Stimulated activated CD4-positive, alpha-beta T cell treated with anti-CD3 and anti-CD28 coated beads, Interleukin-15, amount 100 ng/mL, for 48 hours (primary cell): ENCODE data around the gene GALNT3.

Experiments
- DNase-seq, 2 donors: peaks; one replicate each; pipeline ENCODE4 v3.0.0-alpha.2; 2020; ENCODE audit warnings: low read depth in 2 of 2

The GALNT3 gene

DNA sequence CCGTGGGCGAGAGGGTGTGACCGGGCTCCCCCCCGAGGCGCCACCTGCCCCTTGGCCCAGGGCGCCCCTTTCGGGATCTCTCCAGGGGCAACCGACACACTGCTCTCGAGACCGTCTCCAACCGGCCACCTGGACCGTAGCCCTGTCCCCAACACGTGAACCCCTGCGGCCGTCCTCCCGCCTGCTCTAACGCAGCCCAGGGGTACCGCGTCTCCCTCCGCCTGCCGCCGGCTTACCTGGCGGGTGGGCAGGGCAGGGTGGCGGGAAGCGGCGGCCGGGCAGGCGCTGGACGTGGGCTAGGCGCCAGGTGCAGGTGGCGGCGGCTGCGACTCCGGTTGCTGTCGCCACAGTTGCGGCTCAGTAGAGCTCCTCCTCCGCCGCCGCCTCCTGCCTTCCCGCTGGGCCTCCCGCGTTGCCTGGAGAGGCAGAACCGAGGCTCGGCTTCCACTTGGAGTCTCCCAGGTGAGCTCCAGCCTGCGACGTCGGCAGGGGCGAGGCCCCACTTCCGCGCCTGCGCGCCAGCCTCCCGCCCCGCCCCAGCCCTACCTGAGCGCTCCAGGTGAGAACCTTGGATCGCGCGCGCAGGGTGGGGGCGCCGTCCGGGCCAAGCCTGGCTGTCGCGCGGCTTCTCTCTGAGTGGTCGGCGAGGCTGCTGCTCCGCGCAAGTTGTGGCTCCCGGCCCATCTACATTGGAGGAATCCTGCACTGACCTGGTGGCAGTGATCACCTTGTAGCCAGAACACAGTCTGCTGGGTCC lies at the start of gene GALNT3:
TSS of gene GALNT3 (minus strand) at position 469 of the 757 bp plus-strand sequence. CDS start 23,547 bp downstream, outside the sequence.
- peak in 1 of 2 donors; percentile 17 for DNase-seq

DNA sequence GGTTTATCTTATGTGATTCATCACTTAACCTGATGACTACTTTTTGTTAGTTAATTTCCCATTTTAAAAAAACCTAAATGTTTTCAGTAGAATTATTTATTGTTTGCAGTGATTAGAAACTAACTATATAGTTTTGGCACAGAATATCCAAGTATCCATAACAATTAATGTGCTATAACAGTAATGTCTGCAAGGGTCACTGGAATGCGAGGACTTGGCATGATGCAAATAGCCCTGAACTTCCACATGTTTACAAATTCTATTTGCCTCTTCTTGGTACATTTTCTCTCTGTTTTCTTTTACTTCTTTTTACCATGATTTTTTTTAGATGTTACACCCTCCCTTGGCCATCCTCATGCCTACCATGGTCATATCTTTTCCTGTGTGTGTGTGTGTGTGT lies 49.3 kb upstream of the GALNT3 start:
- DNase-seq, result no peak

DNA sequence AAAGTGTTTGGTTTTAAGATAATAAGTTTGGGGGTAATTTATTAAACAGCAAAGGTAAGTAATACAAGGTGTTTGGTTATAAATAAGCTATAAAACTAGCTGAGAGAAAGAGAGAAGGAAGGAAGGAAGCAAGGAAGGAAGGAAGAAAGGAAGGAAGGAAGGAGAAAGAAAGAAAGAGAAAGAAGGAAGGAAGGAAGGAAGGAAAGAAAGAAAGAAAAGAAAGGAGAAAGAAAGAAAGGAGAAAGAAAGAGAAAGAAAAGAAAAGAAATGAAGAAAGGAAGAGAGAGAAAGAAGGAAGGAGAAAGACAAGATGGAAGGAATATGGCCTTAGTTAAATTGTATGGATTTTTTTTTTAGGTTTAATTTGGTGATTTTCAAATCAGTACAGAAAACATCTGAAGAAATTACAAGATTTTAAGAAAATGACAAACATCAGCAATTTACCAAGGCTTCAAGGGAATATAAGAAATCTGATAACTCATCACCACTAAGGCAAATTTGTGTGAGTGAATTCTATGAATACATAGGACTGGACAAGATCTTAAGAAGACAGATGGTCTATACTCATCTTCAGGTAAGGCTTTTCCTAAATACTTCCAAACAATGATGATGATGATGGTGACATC lies 46.4 kb upstream of the GALNT3 start:
- no peak for DNase-seq

DNA sequence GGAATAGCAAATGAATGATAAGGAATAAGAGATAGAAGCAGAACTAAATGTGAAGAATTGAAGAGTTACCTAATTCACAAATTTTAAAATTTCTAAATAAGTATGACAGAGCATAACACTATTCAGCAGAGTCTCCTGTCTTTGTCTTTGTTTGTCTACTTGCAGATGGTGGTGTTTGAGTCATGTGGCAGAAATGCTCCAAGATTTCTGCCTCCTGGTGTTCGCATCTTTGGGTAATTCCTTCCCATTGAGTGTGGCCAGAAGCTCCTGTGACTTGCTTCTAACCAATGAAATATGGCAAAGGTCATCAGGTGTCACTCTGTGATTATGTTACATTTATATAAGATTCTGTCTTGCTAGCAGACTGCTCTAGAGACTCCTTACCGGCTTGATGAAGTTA lies 45.6 kb upstream of the GALNT3 start:
- no peak for DNase-seq

DNA sequence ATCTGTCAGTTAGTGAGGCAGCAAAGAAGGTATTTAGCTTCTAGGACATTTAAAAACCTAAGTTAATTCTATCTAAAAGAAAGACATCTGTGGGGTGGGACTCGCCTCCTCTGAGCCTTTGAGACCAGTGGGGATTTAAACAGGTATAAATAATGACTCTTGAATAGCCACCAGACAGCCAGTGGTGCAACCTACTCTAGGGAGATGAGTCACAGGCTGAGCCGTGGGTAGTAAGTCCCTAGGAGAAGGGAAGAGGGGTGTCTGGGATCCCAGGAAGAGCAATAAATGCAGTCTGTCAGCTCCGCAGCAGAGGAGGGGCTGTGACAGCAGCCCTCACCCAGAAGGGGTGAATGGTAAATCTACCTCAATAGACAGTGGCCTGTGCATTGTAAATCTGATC lies 43.1 kb upstream of the GALNT3 start:
- DNase-seq, result no peak

DNA sequence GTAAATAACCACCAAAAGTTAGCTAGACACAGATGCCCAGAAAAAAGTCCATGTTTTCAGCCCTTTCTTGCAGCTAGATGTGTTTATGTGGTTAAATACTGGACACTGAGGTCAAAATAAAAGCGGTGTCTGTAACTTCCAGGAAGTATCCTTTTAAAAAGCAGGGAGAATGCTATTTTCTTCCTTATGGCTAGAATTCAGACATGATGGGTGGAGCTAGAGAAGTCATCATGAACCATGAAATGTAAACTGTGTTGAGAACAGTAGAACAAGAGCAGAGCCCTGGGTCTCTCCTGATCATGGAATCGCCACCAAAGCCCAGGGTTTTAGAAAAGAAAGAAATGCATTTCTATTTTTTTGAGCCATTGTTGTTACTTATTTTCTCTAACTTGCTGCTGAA lies 41.3 kb upstream of the GALNT3 start:
- DNase-seq, result no peak

DNA sequence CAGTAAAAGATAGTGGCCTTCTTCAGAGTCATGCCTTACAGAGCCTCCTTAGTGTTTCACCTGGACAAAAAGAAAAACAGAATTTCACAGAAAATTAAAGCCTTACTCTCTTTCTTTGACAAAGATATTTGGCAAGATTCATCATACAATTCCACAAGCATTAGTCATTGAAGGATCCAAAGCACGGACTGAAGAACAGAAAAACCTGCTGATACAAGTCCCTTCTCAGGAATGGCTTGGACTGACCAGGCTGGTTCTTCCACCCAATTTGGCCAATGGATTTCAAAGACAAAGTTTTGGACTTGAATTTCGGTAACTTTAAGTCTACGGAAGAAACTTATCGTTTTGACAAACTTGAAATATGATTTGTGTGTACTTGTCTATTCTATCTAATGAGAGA lies 39.1 kb upstream of the GALNT3 start:
- DNase-seq, result no peak

DNA sequence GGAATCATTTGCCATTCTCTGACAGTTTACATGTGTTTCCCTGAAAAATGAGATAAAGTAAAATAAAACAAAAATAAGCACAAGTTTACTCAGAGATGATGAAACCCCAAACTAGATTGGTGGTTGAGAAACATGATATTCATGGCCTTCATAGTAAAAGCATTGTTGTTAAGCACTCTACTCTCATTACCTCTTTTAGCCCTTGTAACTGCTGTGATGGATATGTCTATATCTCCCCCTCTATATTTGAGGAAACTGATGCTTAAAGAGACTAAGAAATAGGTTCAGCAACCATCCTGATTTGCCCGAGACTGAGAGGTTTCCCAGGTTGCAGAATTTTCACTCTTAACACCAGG lies 33.9 kb upstream of the GALNT3 start:
- no peak for DNase-seq

DNA sequence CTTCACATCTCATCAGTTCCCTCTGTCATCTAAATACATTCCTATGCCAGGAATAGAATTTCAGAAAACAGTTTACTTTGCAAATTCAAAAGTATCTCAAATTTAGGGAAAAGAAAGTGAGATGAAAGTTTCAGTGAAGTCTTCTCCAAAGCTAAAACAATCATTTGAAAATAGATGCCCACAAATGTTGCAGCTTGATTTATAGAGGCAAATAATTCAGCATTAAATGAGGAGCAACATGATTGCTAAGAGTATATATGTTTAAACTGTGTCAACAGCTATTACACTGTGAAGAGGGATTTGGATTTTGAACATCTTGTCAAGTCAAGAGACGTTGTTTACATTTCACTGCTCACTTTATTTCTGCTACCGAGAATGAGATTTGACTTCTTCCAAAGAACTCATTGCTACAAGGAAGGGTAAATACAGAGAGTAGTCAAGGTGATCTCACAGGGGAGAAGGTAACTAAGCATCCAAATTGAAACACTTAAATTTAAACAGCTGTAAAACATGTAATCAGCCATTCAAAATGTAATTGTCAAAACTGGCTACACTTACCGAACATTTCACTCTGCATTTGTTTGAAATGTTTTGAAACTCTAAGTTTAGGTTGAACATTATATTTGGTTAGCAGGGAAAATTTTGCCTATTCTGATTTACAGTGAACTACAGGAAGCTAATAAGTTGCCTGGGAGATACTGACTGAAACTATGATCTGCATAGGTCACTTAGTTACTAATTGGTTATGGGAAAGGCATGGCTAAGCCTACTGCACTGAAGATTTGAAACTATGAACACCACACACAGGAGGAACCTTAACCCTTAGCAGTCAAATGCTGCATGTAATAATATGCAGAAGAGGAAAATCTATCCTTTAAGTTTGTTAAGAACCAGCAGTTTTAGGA lies 33.2 kb upstream of the GALNT3 start:
- DNase-seq, result no peak

DNA sequence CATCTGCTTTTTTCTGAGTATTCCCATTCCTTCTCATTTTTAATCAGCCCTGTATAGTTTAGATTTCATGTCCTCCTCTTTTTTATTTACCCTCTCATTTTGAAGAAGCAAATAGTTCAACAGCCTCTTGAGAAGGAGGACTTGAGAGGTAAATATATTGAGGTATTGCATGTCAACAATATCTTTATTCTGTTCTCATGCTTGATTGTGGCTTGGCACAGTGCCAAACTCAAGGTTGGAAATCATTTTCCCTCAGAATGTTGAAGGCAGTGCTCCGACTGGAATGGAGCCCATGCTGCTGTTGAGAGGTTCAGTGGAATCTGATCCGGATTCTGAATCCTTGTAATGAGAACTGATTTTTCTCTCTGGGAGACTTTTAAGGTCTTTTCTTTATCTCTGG lies 31.0 kb upstream of the GALNT3 start:
- no peak for DNase-seq

DNA sequence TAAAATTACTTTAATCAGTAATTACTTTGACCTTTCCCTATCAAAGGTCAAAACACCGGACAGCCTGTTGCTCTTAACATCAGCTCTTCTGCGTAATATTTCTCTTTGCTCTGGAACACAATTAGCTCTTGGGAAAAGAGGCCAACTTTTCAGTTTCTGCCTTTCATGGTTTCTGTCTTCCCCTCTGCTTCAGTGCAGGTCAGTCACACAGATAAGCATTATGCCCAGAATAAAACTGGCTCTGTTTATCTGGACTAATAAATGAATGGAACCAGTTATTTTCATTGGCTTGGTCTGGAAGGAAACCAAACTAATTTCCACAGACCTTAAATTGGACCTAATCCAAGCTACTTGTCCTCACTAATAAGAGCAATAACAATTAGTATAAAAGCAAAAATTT lies 26.2 kb upstream of the GALNT3 start:
- no peak for DNase-seq

DNA sequence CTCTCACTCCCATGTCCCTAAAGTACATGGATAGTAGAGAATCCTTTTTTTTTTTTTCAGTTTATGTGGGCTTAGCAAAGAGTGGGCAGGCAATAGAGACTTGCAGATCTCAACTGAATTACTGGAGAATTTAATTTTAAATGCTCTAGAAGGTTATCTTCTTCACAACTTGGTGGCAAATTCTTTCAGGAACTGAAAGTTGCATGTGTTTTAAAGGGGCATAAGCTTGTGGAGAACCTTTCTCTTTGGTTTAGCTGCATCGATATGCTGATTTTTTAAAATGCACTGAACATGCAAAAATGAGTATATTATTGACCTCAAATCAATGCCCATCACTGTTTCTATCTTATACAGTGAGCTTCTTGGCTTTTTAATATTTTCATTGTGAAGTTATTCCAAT lies 24.9 kb upstream of the GALNT3 start:
- DNase-seq, result no peak

DNA sequence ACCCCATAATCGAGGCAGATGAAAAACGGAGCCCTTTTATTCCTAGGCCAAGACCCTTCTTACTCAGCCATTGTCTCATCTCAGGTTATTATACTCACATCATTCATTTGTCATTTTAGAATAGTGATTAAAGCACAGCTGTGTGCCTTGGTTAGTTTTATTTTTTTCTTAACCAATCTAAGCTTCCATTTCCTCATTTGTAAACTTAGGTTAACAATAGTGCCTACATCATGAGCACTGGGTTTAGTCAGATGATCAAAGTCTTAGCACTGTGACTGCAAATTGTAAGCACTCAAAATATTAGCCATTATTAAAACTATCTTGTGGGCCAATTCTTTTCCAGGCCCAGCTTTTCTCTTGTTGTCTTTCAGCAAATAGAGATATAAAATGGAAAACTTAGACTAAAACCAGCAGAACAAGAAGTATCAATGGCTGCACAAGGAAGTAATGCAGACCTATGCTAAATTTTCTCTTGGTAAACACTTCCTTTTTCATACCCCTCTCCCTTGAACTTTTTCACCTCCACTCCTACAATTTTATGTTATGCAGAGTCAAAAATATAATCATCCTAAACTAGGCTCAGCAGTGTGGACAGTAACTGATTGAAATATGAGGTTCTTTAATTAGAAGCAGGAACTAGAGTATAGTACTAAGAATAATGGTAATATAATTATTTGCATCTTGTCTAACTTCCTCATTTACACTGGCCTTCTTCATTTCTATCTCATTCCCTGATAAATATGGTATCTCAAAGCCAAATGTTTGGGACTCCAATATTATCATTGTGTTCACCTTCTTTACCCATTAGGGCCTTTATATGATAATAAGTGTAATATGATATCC lies 21.5 kb upstream of the GALNT3 start:
- no peak for DNase-seq

DNA sequence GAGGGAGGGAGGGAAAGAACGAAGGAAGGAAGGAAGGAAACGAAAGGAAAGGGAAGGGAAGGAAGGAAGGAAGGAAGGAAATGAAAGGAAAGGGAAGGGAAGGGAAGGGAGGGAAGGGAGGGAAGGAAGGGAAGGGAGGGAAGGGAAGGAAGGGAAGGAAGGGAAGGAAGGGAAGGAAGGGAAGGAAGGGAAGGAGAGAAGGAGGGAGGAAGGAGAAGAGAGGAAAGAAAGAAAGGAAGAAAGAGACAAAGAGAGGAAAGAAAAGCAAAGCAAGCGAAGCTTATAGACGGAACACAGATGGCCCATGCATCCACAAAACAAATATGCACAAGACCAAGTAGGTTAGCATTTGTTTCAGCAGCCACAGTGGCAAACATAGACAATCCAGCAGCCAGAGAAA lies 20.4 kb upstream of the GALNT3 start:
- DNase-seq, result no peak

DNA sequence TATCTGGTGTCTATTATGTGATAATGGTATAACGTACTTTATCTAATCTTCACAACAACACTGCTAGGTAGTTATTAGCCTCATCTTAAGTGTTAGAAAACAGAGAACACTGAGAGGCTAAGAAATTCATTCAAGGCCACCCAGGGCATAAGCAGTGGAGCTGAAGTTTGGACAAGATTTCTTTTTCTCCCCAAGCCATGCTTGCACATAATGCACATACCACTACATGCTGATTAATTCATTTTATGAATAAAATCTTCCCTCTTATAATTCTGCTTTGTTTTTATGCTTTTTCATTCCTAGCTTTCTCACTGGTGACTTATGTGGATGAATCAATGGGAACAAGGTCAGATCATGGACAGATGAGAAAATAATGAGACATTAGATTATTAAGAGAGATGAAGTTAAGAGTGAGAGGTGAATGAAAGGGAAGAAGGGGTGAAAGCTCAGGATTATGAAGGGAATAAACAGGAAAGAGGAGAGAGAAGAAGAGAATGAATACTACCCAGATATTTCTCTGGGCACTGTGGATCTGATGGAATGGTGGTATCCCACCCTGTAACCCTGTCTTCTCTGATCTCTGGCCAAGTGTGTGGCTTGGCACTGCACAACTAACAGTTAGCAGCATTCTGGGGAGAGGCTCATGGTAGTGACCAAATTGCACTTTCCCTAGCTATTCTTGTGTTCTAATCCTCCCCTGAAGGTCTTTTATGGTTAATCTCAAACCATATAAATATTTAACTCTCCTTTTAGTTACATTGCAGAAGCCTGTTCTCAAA lies 17.7 kb upstream of the GALNT3 start:
- no peak for DNase-seq

DNA sequence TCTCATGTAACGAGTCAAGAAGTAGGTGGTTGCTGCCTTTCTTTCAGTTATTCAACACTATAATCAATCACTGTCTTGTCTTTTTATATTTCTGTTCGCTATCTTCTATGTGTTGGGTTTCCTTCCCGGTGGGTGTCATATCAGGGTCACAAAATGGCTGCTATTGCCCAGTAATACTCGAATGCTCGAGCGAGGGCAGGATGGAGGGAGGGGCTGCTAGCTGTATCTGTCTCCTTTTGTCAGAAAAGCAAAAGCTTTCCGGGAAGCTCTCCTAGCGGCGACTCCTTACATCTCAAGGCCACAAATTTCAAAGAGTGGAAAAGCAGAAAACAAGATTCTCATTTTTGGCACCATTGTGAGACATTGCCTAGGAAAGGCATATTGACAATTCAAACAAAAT lies 16.4 kb upstream of the GALNT3 start:
- DNase-seq, result no peak

DNA sequence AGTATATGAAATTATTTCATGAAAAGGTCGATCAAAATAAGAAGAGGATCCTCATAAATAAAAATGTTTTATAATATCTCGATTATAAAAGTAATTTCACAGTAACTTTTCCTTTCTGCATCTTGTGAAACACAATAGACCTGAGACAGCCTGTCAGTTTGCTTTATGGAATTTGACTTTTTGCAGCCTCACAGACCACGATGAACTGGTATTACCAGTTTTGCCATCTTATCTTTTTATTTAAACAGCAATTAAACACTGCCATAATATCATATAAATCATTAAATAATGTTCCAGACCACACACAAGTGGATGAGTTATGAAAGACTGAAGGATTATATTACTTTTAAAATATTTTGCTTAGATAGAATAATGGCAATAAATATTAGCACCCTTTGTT lies 10.7 kb upstream of the GALNT3 start:
- no peak for DNase-seq

DNA sequence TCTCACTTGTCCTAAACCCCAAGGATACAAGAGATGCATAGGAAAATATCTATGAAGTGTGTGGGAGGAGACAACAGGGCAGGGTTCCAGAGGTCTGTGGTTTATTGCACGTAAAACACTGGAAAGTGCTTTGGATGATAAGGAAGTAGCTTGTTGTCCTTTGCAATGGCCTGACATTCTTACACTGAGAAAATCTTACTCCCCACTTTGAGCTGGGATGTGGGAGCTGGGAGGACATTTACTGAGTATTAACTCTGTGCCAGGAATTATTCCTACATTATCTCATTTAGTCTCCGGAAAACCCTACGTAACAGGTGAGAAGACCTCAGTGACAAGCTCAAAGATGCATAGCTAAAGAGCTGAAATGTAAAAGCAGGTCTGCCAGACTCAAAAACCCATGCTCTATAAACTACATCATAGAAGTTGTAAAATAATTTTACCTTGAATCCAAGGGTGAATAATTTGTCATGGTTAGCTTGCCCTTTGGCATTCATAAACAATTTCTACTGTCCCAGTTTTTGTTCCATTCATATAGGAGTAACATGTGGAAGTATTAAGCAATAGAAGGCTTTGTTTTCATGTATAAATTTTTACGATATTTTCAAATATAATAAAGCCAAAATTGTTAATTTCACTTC lies 9.2 kb upstream of the GALNT3 start:
- no peak for DNase-seq

DNA sequence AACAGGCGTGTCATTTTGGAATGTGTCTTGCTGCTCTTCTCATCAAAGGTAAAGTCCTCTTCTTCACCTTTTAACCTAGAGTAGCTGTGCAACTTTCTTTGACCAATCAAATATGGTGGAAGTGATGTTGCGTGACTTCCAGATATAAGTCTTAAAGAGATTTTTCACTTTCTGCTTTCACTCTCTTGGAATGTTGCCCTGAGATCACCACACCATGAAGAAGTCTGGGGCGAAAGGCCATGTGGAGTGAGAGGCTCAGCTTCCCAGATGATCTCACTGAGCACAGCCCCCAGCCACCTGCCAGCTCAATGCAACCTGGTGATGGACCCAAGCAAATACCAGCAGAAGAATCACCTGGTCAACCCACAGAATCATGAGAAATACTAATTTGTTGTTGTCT lies 7.1 kb upstream of the GALNT3 start:
- no peak for DNase-seq

DNA sequence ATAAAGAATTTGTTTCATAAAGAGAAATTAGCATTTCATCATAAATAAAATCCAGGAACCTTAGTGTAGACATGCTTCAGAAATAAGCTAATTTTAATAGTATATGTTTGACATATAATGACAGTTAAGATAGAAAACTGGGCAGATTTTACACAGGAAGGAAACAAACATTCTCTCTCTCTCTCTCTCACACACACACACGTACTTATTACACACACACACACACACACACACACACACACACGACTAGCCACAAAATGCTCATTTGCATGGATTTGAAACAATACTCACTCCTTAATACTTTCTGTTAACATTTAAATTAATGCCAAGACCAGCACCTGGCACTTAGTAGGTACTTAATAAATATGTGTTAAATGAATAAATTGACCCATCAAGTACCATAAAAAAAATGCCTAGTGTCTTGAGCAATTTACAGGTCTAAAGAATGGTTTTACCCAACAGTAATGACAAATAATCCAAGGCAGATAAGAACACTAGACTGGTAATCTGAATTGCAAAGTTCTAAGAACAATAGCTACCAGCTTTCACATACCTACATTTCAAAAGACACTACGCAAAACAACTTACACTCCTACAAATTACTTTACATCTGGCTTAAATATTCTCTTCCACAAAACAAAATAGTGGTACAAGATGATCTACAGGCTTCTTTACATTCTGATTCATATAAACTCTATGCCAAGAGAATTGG lies 2.9 kb upstream of the GALNT3 start:
- DNase-seq, result no peak
